HepG2 (cell line): Measurements from ENCODE around the gene IL31. TPM values are rescaled to one million over a fixed set of nuclear protein-coding genes. Genes with fewer than 3 reads are reported as not detected.
A peak's percentile ranks its signal among the peaks of the same experiment; 100 is the strongest.

Experiments
- ARID4A ChIP-seq: sonication (generic); formaldehyde crosslinking; IDR thresholded peaks from 2 replicates; pipeline ENCODE4 v1.5.0; 2020; ENCODE audit warnings: mild to moderate bottlenecking, missing genetic modification reagents, borderline replicate concordance
- EEA1 ChIP-seq: sonication (generic); formaldehyde crosslinking; IDR thresholded peaks from 2 replicates; pipeline ENCODE4 v1.5.1; 2020; ENCODE audit warnings: mild to moderate bottlenecking, missing genetic modification reagents, borderline replicate concordance
- EED ChIP-seq: sonication (generic); formaldehyde crosslinking; IDR thresholded peaks from 2 replicates; pipeline ENCODE4 v1.5.0; 2020; ENCODE audit warnings: mild to moderate bottlenecking, missing genetic modification reagents
- HNRNPLL ChIP-seq: fragments of 200-400 bp; formaldehyde crosslinking; IDR thresholded peaks from 2 replicates; pipeline ENCODE4 v1.6.1; 2017; ENCODE audit warnings: mild to moderate bottlenecking, low read depth, low read length; ENCODE audit not compliant: poor library complexity, severe bottlenecking
- NCOA2 ChIP-seq: sonication (generic); formaldehyde crosslinking; IDR thresholded peaks from 2 replicates; pipeline ENCODE4 v1.8.0; 2022; ENCODE audit warnings: inconsistent platforms
- SALL1 ChIP-seq: sonication (generic); formaldehyde crosslinking; IDR thresholded peaks from 2 replicates; pipeline ENCODE4 v1.8.0; 2022; ENCODE audit warnings: mild to moderate bottlenecking, missing genetic modification reagents
- ZFAT ChIP-seq: sonication (generic); formaldehyde crosslinking; conservative IDR thresholded peaks from 2 replicates; pipeline ENCODE4 v1.8.1; 2023; ENCODE audit warnings: missing genetic modification reagents, inconsistent platforms
- ZNF687 ChIP-seq: sonication (generic); formaldehyde crosslinking; IDR thresholded peaks from 2 replicates; pipeline ENCODE4 v1.5.1; 2020; ENCODE audit warnings: mild to moderate bottlenecking, missing genetic modification reagents, moderate library complexity
- ZSCAN20 ChIP-seq: sonication (generic); formaldehyde crosslinking; IDR thresholded peaks from 2 replicates; pipeline ENCODE4 v1.4.0; 2020; ENCODE audit warnings: missing genetic modification reagents, mild to moderate bottlenecking, borderline replicate concordance
- polyA plus RNA-seq, 8 experiments: library from polyadenylated mRNA; depleted of rRNA in 3 of 8; stranded (reverse) in 7 of 8; unstranded in 1 of 8; fragments of >200 nt; fragmentation: Illumina TruSeq in 4 of 8; extraction: Trizol in 4 of 8; gene quantifications; 2 replicates each; pipeline versions ENCODE4 v1.2.1 to v1.2.3, GENCODE V29; 2011 to 2016; ENCODE audit warnings: low read depth in 4 of 8, missing spikeins in 1 of 8, mixed read lengths in 1 of 8; ENCODE audit not compliant: insufficient read depth in 1 of 8
- total RNA-seq, 5 experiments: library from RNA; depleted of rRNA; stranded (reverse); fragments of >200 nt; fragmentation: Illumina TruSeq; extraction: Trizol; gene quantifications; 2 replicates each; pipeline ENCODE4 v1.2.3, GENCODE V29; 2016; ENCODE audit warnings: low read depth in 1 of 5
- TF ChIP-seq, protein P1 (sequence below), 2 experiments: fragments of 450-650 bp in 1 of 2; sonication (generic) in 1 of 2; formaldehyde crosslinking in 1 of 2; IDR thresholded peaks; 2 replicates each; pipeline versions ENCODE4 v1.6.1 to v1.8.0; 2016 to 2022; ENCODE audit warnings: antibody characterized with exemption in 1 of 2, mild to moderate bottlenecking in 1 of 2, missing genetic modification reagents in 1 of 2

Gene IL31
- total and polyA plus RNA-seq, 2 of the 13 experiments (the other 11 are each of a cell fraction or from before 2014, with no cell fraction given), result not detected

GRCh38 chr12:122182887-122183587 lies 9.0 kb upstream of the IL31 start, which contains the start of gene LRRC43 (continued):
- TF ChIP-seq ARID4A (CRISPR knock-in tag) (peak; percentile 57; the same call in 1 of the 2 replicates), HNRNPLL (peak; percentile 35), EEA1 (CRISPR knock-in tag) (no peak), EED (no peak), NCOA2 (CRISPR knock-in tag) (no peak), ZFAT (CRISPR knock-in tag) (no peak), ZNF687 (peak; percentile 51), SALL1 (CRISPR knock-in tag) (0 out of 2 replicates have a peak, but pooled peaks have one; percentile 12), ZSCAN20 (CRISPR knock-in tag) (no peak)
- TF ChIP-seq, protein P1, sequence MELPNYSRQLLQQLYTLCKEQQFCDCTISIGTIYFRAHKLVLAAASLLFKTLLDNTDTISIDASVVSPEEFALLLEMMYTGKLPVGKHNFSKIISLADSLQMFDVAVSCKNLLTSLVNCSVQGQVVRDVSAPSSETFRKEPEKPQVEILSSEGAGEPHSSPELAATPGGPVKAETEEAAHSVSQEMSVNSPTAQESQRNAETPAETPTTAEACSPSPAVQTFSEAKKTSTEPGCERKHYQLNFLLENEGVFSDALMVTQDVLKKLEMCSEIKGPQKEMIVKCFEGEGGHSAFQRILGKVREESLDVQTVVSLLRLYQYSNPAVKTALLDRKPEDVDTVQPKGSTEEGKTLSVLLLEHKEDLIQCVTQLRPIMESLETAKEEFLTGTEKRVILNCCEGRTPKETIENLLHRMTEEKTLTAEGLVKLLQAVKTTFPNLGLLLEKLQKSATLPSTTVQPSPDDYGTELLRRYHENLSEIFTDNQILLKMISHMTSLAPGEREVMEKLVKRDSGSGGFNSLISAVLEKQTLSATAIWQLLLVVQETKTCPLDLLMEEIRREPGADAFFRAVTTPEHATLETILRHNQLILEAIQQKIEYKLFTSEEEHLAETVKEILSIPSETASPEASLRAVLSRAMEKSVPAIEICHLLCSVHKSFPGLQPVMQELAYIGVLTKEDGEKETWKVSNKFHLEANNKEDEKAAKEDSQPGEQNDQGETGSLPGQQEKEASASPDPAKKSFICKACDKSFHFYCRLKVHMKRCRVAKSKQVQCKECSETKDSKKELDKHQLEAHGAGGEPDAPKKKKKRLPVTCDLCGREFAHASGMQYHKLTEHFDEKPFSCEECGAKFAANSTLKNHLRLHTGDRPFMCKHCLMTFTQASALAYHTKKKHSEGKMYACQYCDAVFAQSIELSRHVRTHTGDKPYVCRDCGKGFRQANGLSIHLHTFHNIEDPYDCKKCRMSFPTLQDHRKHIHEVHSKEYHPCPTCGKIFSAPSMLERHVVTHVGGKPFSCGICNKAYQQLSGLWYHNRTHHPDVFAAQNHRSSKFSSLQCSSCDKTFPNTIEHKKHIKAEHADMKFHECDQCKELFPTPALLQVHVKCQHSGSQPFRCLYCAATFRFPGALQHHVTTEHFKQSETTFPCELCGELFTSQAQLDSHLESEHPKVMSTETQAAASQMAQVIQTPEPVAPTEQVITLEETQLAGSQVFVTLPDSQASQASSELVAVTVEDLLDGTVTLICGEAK (IDR thresholded peaks at IDR 0.05), result no peak
- TF ChIP-seq, protein P1 (CRISPR knock-in tag; IDR thresholded peaks at IDR 0.05), result no peak
